Uterus (tissue), 4 donors: ENCODE results near the gene ASF1A. TPM values are rescaled to one million over a fixed set of nuclear protein-coding genes. Genes with fewer than 3 reads are reported as not detected.

Source experiments
- DNase-seq, 2 donors: peaks; one replicate each; pipeline ENCODE4 v3.0.0-alpha.2; 2019 to 2020
- H3K27ac ChIP-seq, 2 donors: fragments of 200-600 bp; sonication (generic); 1 replicate in 1 of 2; 2 replicates in 1 of 2; pipeline ENCODE4 v1.5.1; 2016 to 2018
- H3K27me3 ChIP-seq, 2 donors: fragments of 200-600 bp; sonication (generic); one replicate each; pipeline ENCODE4 v1.5.1; 2018 to 2019; ENCODE audit warnings: control low read depth in 1 of 2
- H3K36me3 ChIP-seq, 2 donors: fragments of 200-600 bp; sonication (generic); one replicate each; pipeline ENCODE4 v1.5.1; 2019; ENCODE audit warnings: control low read depth in 1 of 2
- H3K4me1 ChIP-seq, 2 donors: fragments of 200-600 bp; sonication (generic); one replicate each; pipeline ENCODE4 v1.5.1; 2018 to 2019; ENCODE audit warnings: control low read depth in 1 of 2
- H3K4me3 ChIP-seq, 2 donors: fragments of 200-600 bp; sonication (generic); 1 replicate in 1 of 2; 2 replicates in 1 of 2; pipeline ENCODE4 v1.5.1; 2018 to 2019; ENCODE audit warnings: mild to moderate bottlenecking in 1 of 2
- H3K9me3 ChIP-seq, 2 donors: fragments of 200-600 bp; sonication (generic); one replicate each; pipeline ENCODE4 v1.5.1; 2019; ENCODE audit warnings: control low read depth in 1 of 2
- CTCF ChIP-seq, 4 experiments: fragments of 200-600 bp in 2 of 4; fragments of 450-650 bp in 2 of 4; sonication (generic) in 2 of 4; IDR thresholded peaks; one replicate each; pipeline ENCODE4 v1.5.1; 2016 to 2019; ENCODE audit warnings: antibody characterized with exemption in 4 of 4, mild to moderate bottlenecking in 2 of 4, moderate library complexity in 1 of 4
- POLR2A ChIP-seq, 2 donors: fragments of 450-650 bp; IDR thresholded peaks; one replicate each; pipeline ENCODE4 v1.6.1; 2016; ENCODE audit warnings: antibody characterized with exemption in 2 of 2, mild to moderate bottlenecking in 1 of 2, moderate library complexity in 1 of 2
- intact Hi-C: fragments of 100-400 bp; cut with DNase I; formaldehyde crosslinking; loops from one replicate; pipeline ENCODE4 v1.15.1; 2023; ENCODE audit warnings: low total_unique reads
- total RNA-seq, 4 donors: library from RNA; depleted of rRNA in 3 of 4; stranded (reverse); fragments of >200 nt in 3 of 4; gene quantifications; one replicate each; pipeline versions ENCODE4 v1.1.0 to v1.2.4, GENCODE V29; 2014 to 2023
- donor health status: DM: yes; HTN: yes; CAD: no.

The ASF1A gene
- total RNA-seq, 4 donors from 2014 or later, result 2.8 to 47.0 (median 15.5) TPM

DNA sequence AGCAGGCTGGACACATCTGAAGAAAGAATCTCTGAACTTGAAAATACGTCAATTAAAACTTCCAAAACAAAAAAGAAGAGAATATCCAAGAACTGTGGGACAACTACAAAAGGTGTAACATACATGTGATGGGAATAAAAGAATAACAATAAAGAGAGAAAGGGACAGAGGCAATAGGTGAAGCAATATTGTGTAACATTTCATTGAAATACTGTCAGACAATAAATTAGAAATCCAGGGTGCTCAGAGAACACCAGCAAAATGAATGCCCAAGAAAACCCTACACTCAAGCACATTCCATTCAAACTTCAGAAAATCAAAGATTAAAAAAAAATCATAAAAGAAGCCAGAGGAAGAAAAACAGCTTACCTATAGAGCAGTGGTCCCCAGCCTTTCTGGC, 33.6 kb upstream of the ASF1A start:
- no peak for DNase-seq
- H3K9me3 ChIP-seq, result no peaks in the 10 kb centered on the region
- no peaks in the 10 kb centered on the region for H3K4me1 ChIP-seq
- intact Hi-C loops, result no loop called here
- H3K27ac ChIP-seq, result no peak overlapping the region
- TF ChIP-seq CTCF (IDR thresholded peaks at IDR 0.05), result no peak
- TF ChIP-seq POLR2A (IDR thresholded peaks at IDR 0.05), result no peak
- no peak overlapping the region for H3K4me3 ChIP-seq
- no peaks in the 10 kb centered on the region for H3K27me3 ChIP-seq
- H3K36me3 ChIP-seq, result no peaks in the 10 kb centered on the region

GRCh38 chr6:118860880-118861279, 33.1 kb upstream of the ASF1A start:
- no peaks in the 10 kb centered on the region for H3K36me3 ChIP-seq
- no peak overlapping the region for H3K27ac ChIP-seq
- H3K4me3 ChIP-seq, result no peak overlapping the region
- H3K9me3 ChIP-seq, result no peaks in the 10 kb centered on the region
- DNase-seq, result no peak
- no peaks in the 10 kb centered on the region for H3K27me3 ChIP-seq
- H3K4me1 ChIP-seq, result no peaks in the 10 kb centered on the region
- no peak for TF ChIP-seq POLR2A (IDR thresholded peaks at IDR 0.05)
- TF ChIP-seq CTCF (IDR thresholded peaks at IDR 0.05), result no peak
- intact Hi-C loops, result no loop called here

- no peaks in the 10 kb centered on the region for H3K4me1 ChIP-seq
- H3K4me3 ChIP-seq, result no peak overlapping the region
- H3K27me3 ChIP-seq, result no peaks in the 10 kb centered on the region
- DNase-seq, result no peak
- no peak overlapping the region for H3K27ac ChIP-seq
- no peaks in the 10 kb centered on the region for H3K9me3 ChIP-seq
- intact Hi-C loops, result no loop called here
- no peaks in the 10 kb centered on the region for H3K36me3 ChIP-seq
- TF ChIP-seq CTCF (IDR thresholded peaks at IDR 0.05), result no peak
- TF ChIP-seq POLR2A (IDR thresholded peaks at IDR 0.05), result no peak
Measured at GRCh38 chr6:118862443-118862842, 31.5 kb upstream of the ASF1A start.

DNA sequence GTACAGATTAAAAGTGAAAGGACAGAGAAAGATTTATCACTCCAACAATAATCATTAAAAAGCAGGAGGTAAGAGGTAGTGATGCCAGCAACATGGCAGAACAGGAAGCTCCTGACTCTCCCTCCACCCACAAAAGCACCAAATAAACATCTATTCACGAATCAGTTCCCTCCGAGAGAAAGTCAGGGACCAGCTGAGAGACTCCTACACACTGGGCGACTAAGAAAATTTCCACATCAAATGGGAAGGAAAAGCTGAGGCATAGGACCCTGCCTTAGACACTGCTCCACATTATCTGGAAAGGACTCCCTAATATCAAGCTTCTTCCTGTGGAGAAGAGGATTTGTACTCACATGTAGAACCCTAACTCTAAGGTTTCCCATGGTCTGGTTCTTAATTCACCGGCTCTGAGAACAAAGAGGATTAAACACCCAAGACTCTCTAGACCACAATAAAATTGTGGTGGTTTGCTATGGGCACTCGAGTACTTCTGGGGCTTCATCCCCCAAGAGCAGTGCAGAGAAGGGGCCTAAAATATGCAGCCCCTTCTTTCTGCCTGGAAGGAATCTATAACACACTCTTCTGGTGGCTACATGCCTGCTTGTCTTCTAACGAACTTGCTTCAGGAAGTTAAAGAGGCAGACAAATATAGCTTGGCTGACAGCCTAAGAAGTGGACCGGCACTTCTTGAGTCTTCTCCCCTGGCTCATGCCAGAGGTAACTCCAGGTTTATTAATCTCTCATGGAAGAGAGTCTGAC, 29.4 kb upstream of the ASF1A start:
- H3K36me3 ChIP-seq, result no peaks in the 10 kb centered on the region
- no peak for DNase-seq
- intact Hi-C loops, result no loop called here
- H3K27ac ChIP-seq, result no peak overlapping the region
- H3K9me3 ChIP-seq, result no peaks in the 10 kb centered on the region
- no peak overlapping the region for H3K4me3 ChIP-seq
- no peaks in the 10 kb centered on the region for H3K27me3 ChIP-seq
- no peak for TF ChIP-seq CTCF (IDR thresholded peaks at IDR 0.05)
- TF ChIP-seq POLR2A (IDR thresholded peaks at IDR 0.05), result no peak
- H3K4me1 ChIP-seq, result no peaks in the 10 kb centered on the region

DNA sequence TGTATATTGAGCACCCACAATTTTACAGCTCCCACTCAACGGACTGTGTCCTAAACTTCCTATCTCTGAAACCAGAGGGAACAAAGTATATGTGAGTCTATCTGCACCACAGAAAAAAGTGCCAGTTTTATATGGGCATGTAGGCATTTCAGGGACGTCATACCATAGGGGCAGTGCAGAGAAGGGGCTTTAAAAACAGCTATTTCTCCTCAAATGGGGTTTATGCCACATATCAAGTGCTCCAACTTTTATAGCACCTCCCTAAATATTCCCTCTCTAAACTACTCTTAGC, 28.9 kb upstream of the ASF1A start:
- H3K4me3 ChIP-seq, result no peak overlapping the region
- no peaks in the 10 kb centered on the region for H3K36me3 ChIP-seq
- H3K4me1 ChIP-seq, result no peaks in the 10 kb centered on the region
- no peaks in the 10 kb centered on the region for H3K9me3 ChIP-seq
- intact Hi-C loops, result no loop called here
- H3K27ac ChIP-seq, result no peak overlapping the region
- DNase-seq, result no peak
- no peaks in the 10 kb centered on the region for H3K27me3 ChIP-seq
- TF ChIP-seq POLR2A (IDR thresholded peaks at IDR 0.05) (no peak), CTCF (IDR thresholded peaks at IDR 0.05) (no peak)
